Hypothalamus (tissue), 51 donors: ENCODE results near the gene TRPV5.

Experiments used
- DNase-seq, 51 donors: peaks; one replicate each; lab custom pipeline; 2025; lab: John Stamatoyannopoulos, UW

TRPV5 gene

DNA sequence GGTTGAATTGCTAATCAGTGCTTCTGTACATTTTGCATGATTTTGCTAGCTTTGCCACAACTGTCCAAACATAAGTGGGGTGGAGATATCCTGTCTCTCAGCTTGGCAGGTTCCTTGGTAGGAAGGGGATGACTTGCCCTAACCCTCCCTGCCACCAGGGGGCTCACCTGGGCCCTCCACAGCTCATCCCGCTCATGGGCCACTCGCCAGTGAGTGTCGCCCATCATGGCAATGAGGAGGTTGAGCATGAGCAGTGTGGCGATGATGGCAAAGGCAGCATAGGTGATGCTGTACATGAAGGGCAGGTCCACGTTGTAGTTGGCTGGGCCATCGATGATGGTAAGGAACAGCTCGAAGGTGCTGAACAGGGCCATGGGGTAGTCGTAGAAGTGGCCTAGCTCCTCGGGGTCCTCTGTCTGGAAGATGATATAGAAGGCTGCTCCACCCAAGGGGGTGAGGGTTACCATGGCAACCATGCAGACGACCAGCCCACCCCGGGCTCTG lies 60.2 kb downstream of the TRPV5 start:
- DNase-seq, result no peak

DNA sequence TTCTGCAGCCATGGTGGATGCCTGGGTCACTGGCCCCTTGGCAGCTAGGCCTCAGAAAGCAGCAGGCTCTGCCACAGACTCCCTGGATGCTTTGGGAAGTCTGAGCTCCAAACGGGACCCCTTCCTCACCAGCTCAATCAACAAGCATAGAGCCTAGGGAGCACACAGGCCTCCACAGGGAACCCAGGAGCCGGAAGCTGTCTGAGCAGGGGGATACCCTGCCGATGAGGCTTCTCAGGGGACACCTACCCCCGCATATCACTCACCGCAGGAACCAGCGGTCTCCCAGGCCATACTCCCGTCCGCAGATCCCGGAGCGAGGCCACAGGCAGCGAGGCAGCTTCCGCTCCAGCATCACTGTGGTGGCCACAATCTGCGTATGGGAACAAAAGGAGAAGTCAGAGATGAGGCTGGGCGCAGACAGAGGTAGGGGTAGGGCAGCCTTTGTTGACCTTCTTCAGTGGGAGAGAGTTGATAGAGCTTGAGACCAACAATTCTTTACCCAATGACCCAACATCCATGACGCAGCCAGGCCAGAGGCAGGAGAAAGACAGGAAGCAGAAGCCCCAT lies 61.4 kb downstream of the TRPV5 start:
- no peak for DNase-seq

- DNase-seq, result no peak
Measured at GRCh38 chr7:142871260-142872105, 62.1 kb downstream of the TRPV5 start.

GRCh38 chr7:142870566-142871259 lies 62.8 kb downstream of the TRPV5 start:
- no peak for DNase-seq

DNA sequence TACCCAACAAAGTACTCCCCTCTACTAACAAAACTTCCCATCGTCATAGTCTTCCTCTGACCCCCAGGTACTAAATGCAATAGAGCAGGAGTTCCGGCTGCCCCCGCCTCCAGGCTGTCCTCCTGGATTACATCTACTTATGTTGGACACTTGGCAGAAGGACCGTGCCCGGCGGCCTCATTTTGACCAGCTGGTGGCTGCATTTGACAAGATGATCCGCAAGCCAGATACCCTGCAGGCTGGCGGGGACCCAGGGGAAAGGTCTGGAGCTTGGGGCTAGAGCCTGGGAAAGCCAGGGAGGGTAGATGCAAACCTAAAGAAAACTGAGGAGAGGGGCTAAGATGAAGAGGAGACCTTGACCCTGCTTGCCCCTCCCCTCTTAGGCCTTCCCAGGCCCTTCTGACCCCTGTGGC lies 63.4 kb downstream of the TRPV5 start:
- DNase-seq, result no peak

- no peak for DNase-seq
Measured at GRCh38 chr7:142869434-142869833, 64.1 kb downstream of the TRPV5 start.

DNA sequence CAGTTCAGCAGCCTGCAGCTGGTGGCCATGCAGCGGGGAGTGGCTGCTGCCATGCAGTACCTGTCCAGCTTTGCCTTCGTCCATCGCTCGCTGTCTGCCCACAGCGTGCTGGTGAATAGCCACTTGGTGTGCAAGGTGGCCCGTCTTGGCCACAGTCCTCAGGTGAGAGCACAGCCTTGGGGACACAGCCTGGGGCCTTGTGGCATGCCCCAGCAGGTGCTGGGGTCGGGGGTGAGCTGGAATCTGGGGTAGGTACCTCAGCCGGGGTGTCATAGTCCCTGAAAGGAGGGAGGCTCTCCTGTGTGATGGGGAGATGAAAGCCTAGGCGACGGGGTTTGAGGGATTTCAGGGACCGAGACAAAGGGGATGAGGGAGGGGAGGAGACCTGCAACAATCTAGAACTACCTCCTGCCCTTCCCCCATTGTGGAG lies 64.5 kb downstream of the TRPV5 start:
- DNase-seq, result no peak

- no peak for DNase-seq
Measured at GRCh38 chr7:142868188-142868985, 65.2 kb downstream of the TRPV5 start.

GRCh38 chr7:142867398-142868187 lies 66.0 kb downstream of the TRPV5 start:
- no peak for DNase-seq

DNA sequence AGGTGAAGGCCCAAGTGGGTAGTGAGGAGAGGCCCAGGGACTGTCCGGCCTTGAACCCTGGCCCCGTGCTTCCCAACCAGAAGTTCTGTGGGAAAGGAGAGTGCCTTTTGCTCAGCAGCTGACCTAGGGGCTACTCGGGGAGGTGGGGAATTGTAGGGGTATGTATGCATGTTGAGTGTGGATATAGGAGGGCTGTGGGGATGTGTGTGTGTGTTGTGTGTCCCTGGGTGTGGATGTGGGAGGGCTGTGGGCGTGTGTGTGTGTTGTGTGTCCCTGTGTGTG lies 66.5 kb downstream of the TRPV5 start:
- no peak for DNase-seq

GRCh38 chr7:142866361-142867096 lies 67.0 kb downstream of the TRPV5 start:
- DNase-seq, result peak in 8 of 51 donors; percentile 9 to 31 (median 18)

DNA sequence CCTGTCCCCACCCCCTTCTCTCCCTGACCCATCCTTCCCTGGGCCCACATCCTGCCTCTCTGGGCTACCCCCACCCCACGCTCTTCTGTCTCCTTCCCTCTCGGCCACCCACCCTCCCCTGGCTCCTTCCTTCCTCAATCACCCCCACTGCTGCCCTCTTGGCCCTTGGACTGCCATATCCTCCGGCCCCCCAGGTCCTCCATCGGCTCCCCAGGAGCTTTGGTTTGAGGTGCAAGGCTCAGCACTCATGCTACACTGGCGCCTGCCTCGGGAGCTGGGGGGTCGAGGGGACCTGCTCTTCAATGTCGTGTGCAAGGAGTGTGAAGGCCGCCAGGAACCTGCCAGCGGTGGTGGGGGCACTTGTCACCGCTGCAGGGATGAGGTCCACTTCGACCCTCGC lies 67.8 kb downstream of the TRPV5 start:
- DNase-seq, result no peak

GRCh38 chr7:142864980-142865747 lies 68.4 kb downstream of the TRPV5 start:
- DNase-seq, result peak in 1 of 51 donors; percentile 48

DNA sequence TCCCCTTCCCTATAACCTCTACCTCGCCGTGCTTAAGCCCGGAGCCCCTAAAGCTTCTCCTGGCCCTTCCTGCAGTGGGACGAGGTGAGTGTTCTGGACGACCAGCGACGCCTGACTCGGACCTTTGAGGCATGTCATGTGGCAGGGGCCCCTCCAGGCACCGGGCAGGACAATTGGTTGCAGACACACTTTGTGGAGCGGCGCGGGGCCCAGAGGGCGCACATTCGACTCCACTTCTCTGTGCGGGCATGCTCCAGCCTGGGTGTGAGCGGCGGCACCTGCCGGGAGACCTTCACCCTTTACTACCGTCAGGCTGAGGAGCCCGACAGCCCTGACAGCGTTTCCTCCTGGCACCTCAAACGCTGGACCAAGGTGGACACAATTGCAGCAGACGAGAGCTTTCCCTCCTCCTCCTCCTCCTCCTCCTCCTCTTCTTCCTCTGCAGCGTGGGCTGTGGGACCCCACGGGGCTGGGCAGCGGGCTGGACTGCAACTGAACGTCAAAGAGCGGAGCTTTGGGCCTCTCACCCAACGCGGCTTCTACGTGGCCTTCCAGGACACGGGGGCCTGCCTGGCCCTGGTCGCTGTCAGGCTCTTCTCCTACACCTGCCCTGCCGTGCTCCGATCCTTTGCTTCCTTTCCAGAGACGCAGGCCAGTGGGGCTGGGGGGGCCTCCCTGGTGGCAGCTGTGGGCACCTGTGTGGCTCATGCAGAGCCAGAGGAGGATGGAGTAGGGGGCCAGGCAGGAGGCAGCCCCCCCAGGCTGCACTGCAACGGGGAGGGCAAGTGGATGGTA lies 69.5 kb downstream of the TRPV5 start:
- DNase-seq, result no peak

DNA sequence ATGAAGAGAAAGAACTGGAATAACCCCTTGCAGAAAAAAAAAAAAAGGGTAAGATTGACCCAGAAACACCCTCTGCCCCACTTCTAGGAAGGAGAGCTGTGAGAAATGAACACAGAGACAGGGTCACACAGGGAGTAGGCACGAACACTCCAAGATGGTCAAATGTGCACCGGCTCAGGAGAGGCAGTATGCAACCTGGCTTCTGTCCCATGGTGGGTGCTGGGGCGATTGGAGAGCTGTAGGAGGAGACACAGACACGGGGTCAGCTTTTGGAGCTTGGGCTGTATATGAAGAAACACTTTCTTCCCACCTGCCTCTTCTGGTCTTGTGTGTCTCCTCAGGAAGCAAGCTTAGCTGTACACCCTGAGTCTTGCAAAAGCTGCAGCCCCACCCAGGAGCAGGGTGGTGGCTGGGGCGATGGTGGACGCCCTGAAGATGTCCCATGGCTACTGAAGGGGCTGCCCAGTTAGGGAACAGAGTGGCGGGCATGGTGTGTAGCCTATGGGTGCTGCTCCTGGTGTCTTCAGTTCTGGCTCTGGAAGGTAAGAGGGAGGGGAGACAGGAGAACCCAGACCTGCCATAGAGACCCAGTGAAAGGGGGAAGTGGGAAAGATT lies 70.7 kb downstream of the TRPV5 start:
- no peak for DNase-seq

GRCh38 chr7:142862351-142862750 lies 71.2 kb downstream of the TRPV5 start:
- no peak for DNase-seq

GRCh38 chr7:142860968-142861367 lies 72.6 kb downstream of the TRPV5 start:
- no peak for DNase-seq
